RCC 7860 (cell line): ENCODE results near the gene ZNF524.
A peak's percentile ranks its signal among the peaks of the same experiment; 100 is the strongest.
"Not testable (repeated sequence)": the region's sequence is repeated elsewhere in the genome, so short reads cannot be mapped to it uniquely, and the experiment has no call there.

Source experiments
- DNase-seq: peaks from one replicate; pipeline ENCODE4 v3.0.0-alpha.2; 2015; ENCODE audit warnings: low spot score
- FAIRE-seq: peaks from 2 replicates; lab custom pipeline; 2012; peaks lifted over from hg19 to GRCh38; lab: Jason Lieb, UNC

ZNF524 gene

DNA sequence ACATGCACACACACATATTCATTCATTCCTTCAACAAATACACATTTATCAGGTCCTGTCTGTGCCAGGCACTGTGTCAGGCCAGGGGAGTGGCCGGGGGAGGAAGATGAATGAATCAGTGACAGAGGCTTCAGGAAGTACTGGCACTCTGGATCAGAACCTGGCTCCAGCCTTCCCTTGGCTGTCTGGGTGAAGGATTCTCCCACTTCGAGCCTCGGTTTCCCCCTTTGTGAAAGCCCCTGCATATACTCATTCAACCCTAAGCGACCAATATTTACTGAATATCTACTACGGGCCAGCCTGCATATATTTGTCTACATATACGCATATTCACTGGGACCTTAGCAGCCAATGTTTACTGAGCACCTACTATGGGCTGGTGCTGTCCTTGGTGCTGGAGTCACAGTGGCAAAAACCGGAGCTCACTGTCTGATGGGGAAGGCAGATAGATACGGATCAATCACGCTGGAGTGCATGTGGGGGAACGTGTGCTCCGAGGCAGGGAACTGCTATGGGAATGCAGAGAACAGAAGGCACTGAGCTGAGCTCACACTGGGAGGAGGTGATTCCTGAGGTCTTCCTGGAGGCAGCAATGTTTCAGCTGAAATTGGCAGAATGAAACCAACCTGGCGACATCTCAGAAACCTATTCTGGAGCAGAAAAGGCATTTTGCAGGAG is 18.8 kb upstream of the ZNF524 start:
- FAIRE-seq (no peak), DNase-seq (no peak)

DNA sequence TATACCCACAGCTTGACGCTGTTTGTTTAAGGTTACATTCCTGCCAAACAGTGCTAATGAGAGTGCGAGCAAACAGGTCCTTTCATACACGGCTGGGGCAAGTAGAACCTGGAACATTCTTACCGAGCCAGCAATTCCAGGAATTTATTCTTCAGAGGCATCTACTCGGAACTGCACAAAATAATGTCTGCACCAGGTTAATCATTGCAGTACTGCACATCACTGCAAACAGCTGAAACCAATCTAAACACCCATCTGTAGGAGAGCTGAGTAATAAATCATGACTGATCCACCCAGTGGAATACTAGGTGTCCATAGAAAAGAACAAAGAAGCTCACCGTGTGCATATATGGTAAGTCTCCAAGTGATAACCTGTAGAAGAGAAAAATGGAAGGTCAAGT is 18.3 kb upstream of the ZNF524 start:
- FAIRE-seq (peak; percentile 67), DNase-seq (peak; percentile 70)

DNA sequence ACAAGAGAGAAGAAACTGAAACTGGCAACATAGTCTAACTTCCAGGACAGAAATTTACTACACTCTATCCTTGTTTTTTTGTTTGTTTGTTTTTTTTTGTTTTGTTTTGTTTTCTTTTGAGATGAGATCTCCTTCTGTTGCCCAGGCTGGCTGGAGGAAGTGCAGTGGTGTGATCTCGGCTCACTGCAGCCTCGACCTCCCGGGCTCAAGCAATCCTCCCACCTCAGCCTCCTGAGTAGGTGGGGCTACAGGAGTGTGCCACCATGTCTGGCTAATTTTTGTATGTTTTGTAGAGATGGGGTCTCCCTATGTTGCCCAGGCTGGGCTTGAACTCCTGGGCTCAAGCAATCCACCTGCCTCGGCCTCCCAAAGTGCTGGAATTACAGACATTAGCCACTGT is 17.8 kb upstream of the ZNF524 start:
- not testable (repeated sequence) for DNase-seq, FAIRE-seq

DNA sequence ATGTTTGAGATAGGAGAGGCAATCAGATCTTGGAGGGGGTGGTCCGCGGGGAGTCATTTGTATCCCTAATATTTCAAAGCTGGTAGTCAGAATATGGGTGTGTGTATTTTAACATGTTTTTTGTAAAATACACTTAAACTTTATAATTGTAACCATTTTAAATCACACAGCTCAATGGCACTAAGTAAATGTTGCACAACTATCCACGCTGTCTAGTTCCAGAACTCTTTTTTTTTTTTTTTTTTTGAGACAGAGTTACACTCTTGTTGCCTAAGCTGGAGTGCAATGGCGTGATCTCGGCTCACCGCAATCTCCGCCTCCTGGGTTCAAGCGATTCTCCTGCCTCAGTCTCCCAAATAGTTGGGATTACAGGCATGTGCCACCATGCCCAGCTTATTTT is 16.2 kb upstream of the ZNF524 start:
- not testable (repeated sequence) for DNase-seq, FAIRE-seq

DNA sequence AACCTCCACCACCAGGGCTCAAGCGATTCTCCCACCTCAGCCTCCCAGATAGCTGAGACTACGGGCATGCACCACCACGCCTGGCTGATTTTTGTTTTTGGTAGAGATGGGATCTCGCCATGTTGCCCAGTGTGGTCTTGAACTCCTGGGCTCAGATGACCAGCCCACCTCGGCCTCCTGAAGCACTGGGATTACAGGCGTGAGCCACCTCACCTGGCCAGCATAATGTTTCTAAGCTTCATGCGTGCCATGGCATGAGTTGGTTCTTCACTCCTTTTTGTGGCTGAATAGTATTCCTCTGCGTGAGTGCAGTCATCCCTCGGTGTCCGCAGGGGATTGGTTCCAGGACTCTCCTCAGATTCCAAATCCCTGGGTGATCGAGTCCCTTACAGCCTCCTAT is 15.2 kb upstream of the ZNF524 start:
- no peak for FAIRE-seq

DNA sequence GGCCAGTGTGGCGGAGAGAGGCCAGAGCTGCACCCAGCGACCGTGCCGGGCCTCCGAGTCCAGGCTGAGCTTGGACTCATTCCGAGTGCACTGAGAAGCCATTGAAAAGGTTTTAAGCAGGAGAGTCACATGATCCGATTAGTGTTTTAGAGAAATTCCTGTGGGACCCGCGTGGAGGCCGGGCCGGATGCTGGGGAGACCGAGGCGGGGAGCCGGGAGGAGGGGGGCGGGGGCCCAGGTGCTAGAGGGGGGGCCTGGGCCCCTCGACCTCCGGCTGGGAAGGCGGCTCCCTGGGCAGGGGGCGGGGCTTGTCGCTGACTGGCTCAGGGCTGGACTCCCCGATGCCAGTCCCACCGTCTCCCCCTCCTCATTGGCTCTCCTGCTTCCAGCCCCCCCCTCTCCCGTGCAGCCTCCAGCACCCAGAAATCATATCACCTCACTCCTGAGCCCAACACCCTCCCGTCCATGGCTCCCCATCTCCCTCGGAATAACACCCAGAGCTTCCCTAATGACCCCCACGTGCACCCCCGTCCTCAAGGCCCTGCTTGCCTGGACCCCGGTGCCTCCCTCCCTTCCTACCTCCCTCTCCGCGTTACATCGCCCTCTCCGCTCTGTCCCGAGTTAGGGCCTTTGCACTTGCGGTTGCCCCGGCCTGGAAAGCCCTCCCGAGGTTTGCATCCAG is 14.3 kb upstream of the ZNF524 start:
- FAIRE-seq (no peak), DNase-seq (no peak)

More for the DNA sequence above, 15.2 kb upstream of the ZNF524 start:
- DNase-seq, result no peak

DNA sequence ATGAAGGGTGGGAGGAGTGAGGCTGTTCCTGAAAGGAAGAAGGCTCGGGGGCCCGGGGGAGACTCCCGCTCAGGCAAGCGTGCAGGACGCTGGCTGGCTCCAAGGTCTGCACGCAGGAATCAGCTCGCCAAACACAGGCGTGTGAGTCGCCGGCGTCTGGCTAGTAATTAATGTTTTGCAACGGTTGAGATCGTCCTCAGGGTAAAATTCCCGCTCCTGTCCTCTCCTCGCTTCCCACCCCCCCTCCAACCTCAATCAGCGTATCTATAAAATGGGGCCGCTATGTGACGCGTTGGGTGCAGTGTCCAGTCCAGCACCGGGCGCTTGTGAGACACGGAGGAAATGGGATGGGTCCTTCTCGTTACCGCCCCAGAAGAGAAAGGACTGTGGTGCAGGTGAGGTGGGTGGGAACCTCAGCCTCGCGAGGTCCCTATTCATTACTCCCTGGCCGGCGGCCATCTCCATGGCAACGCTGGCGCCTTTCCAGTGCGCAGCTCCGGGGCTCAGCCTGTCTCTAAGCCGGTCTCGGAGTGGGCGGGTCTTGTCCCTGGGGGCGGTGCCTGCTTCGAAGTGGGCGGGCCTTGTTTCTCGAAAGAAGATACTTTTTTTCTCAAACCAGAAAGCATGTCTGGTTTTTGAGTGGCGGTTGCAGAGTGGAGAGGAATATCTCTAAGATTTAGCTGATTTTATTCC is 13.0 kb upstream of the ZNF524 start:
- peak; percentile 65 for FAIRE-seq
- peak; percentile 72 for DNase-seq

DNA sequence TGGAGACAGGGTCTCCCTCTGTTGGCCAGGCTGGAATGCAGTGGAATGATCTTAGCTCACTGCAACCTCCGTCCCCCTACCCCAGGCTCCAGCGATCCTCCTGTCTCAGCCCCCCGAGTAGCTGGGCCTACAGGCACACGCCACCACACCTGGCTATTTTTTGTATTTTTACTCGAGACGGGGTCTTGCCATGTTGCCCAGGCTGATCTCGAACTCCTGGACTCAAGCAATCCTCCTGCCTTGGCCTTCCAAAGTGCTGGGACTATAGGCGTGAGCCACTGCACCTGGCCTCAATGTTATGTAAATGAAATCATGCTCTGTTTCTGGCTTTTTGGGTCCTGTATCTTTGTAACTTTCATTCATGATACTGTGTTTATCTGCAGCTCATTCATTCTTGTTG is 11.3 kb upstream of the ZNF524 start:
- no peak for FAIRE-seq

DNA sequence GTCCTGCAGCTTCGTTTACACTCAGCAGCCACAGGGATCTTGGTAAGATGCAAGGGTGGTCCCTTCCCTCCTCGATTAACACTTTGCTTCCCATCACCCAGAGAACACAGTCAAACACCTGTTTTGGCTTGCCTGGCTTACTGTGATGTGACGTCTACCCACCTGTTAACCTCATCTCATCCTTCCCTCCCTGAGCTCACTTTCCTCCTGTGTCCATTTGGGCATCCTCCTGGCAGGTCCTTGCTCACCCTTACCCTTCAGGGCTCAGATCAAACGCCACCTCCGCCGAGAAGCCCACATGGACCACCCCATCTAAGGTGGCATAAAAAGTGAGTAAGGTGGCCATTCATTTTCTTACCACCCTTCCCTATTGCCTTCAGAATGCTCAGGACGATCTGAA is 10.0 kb upstream of the ZNF524 start:
- FAIRE-seq (no peak), DNase-seq (no peak)

More for the DNA sequence above, 11.3 kb upstream of the ZNF524 start:
- no peak for DNase-seq

DNA sequence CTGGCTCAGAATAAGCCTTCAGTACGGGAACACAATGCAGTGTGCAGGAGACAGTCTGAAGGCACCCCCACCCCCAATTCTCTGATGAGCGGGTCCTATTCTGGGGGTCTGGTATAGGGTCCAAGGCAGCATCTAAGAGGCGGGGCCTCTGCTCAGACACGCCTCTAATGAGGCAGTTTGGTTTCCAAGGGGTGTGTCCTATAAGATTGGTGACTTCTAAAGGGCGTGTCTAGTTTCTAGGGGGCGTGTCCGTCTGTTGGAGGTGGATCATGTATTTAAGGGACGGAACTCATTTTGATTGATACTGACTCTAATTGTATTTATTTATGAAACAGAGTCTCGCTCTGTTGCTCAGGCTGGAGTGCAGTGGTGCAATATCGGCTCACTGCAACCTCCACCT is 9.5 kb upstream of the ZNF524 start:
- FAIRE-seq, result no peak
- DNase-seq, result no peak

DNA sequence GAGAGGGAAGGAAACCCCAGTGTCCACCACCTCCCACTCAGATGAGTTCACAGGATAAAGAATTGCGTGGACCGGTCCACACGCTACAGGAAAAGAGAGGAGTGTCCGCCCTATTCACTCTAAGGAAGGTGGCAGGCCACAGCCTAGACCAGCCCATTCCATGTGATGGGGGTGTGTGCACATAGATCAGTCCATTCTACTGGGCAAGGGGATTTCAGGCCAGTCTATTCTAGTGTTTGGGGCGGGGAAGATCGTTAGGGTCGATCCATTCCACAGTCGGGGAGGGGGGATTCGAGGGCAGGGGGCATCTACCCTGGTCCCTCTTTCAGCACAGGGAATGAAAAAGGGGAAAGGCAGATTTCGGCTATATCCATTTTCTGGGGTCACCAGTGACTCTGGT is 8.5 kb upstream of the ZNF524 start:
- no peak for FAIRE-seq

DNA sequence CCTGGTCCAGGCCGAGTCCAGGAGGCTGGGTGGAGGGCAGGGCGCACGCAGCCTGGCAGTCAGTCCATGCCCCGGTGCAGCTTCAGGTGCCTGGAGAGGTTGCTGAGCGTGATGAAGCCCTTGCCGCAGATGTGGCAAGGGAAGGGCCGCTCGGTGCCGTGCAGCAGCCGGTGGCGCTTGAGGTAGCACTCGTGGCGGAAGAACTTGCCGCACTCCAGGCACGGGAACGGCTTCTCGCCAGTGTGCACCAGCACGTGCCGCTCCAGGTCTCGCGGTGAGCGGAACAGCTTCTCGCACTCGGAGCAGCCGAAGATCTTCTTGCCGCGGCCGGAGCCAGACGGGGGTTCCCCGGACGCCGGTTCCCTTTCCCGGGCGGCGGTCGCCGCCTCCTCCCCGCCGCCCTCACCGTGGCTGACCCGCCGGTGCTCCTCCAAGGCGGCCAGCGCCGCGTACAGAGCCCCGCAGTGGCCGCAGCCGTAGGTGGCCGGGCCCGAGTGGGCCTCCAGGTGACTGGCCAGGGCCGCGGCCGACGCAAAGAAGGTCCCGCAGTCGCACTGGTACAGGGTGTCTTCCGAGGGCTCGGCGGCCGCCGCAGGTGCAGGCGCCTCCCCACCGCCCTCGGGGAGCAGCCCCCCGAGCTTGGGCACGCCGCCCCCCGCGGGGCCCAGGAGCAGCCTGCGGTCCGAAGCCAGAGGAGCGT is 7.5 kb upstream of the ZNF524 start:
- no peak for FAIRE-seq

More for the DNA sequence above, 8.5 kb upstream of the ZNF524 start:
- no peak for DNase-seq

DNA sequence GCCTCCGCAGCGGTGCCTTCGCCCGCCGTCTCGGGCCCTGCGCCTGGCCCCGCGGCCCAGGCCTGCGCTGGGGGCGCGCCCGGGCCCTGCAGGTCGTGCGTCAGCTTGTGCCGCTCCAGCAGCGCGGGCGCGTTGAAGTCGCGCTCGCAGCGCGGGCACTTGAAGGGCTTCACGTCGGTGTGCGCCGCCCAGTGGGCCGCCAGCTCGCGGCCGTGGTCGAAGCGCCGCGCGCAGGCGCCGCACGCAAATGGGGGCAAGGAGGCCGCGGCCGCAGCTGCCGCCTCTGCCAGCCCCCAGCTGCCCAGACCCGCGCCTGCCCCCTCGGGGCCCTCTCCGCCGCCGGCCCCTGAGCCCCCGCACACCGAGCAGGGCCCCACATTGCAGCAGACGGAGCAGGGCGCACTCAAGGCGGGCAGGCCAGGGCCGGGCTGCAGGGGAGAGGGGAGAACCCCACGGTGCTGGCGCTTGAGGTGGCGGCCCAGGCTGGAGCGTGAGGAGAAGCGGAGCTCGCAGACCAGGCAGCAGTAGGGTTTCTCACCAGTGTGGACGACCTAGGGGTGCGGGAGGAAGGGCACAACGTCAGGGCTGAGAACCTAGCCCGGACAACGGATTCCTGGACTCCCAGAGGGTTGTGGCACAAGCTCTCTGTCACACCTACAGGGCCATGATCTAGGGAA is 6.9 kb upstream of the ZNF524 start:
- no peak for DNase-seq
- no peak for FAIRE-seq

More for the DNA sequence above, 7.5 kb upstream of the ZNF524 start:
- no peak for DNase-seq

DNA sequence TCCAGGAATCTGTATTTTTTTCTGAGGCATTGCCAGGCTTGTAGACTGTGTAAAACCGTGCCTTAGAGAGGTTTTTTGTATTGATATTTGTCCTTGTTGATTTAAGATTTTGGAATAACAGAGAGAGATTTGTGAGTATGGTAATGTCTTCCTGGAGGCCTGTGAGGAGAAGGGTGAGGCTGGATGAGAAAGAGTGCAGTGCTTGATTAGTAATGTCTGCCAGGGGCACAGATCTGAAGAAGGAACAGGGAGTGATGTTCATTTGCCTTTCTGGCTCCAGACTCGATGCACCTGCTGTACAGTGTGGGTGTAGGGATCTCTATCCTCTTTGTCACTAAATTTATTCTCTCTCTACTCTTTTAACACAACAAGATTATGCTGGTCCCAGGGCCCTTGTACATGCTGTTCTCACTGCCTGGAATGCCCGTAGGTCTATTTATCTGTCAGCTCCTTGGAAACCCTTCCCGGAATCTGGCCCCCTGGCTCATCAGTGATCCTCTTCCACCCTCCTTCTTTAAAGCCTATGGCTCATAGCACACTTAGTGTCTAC is 5.0 kb upstream of the ZNF524 start:
- FAIRE-seq (no peak), DNase-seq (no peak)

DNA sequence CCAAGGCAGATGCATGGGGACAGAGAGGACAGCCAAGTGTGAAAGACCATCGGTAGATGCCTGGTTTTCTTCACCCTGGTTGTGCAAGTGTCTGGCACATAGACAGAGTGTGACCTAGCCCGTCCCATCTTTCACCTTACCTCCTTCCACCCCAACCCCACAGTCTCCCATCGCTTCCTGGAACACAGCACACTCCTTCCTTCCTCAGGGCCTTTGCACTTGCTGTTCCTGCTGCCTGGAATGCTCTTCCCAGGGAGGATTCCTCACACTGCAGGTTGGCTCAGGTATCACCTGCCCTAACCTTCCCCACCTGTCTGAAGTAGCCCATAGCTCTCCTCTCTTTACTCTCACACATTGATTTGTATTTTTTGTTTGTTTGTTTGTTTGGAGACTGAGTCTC is 3.8 kb upstream of the ZNF524 start:
- FAIRE-seq, result no peak

DNA sequence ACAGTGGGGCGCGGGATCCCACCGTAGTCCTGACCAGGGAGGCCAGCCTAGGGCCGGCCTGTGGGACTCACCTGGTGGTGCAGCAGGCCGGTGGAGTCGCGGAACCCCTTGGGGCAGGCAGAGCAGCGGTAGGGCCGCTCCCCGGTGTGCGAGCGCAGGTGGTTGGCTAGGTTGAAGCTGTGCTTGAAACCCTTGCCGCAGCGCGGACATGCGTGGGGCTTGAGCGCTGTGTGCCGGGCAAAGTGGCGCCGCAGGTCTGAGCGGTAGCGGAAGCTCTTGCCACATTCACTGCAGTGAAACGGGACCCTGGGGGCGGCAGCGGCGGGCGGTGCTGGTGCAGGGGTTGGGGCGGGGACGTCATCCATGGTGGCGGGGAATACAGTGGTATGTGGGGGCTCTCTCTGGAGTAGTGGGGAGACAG is 2.6 kb upstream of the ZNF524 start:
- DNase-seq, result no peak
- no peak for FAIRE-seq

More for the DNA sequence above, 3.8 kb upstream of the ZNF524 start:
- DNase-seq, result no peak

DNA sequence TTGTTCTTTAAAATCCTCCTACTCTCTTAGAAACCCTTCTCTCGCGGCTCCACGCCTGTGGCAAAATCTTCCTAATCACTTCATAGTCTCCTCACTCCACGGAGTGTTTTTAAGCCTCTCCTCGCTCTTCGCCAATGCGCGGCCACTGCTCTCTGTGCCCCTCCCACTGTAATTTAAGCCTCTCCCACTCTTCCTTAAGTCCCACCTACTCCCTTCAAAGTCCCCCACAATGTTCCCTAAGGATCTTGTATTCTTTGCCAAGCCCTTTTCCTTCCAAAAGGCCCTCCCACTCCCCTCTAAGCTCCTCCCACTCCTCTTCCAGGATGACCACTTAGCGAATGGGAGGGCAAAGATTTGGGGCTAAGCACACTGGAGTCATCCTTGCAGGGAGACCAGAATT is 2.1 kb upstream of the ZNF524 start:
- DNase-seq (no peak), FAIRE-seq (no peak)

DNA sequence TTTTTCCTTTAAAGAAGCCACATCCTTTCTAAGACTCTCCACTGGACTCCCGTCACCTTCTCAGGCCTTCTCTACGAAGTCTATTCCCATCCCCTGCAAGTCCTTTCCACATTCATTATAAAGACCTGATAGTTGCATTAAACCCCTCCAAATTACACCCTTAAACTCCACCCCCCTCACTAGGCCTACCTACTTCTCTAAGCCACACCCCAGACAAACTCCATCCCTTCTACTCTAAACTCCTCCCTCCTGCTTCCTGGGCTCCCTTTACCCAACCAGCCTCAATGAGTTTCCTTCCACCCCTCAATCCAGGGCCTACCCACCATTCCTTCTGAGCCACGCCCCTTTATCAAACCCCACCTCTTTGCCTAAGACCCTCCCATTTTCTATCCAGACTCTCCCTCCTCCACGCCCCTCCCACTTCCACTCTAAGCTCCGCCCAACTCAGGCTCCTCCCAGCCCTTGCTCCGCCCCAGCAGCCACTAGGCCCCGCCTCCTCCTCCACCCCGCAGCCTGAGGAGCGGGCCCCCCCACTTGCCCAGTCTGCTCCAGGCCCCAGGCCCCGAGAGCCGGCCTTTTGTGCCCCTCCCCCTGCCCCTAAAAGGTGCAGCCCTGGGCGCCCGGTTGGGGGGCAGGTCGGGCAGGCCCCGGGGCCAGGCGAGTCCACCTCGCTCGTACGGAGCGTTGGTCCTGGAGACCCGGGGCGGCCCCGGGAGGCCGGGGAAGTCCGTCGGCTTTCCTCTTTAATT is 1.2 kb upstream of the ZNF524 start:
- peak; percentile 76 for DNase-seq
- FAIRE-seq, result peak; percentile 75

DNA sequence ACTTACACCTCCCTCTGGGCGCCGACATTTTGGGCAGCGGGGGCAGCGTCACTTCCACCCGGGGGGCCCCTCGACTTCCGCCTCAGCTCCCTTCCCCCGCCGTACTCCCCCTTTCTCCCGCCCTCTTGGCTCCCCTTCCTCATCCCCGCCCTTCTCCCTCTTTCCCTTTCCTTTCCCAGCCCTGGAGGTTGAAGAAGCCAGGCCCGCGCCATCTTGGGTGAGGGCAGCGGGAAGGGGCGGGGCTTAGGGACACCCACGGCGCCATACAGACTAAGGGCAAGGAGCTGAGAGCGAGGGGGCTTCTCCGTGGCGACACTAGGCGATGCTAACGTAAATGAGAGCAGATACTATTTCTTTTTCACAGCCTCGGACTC is 633 bp upstream of the ZNF524 start, which contains the start of gene FIZ1:
FIZ1 (minus strand) TSS at position 50 of the 374 bp plus-strand sequence. CDS start 1,652 bp downstream, outside the sequence.
- FAIRE-seq (peak; percentile 35), DNase-seq (peak; percentile 82)

DNA sequence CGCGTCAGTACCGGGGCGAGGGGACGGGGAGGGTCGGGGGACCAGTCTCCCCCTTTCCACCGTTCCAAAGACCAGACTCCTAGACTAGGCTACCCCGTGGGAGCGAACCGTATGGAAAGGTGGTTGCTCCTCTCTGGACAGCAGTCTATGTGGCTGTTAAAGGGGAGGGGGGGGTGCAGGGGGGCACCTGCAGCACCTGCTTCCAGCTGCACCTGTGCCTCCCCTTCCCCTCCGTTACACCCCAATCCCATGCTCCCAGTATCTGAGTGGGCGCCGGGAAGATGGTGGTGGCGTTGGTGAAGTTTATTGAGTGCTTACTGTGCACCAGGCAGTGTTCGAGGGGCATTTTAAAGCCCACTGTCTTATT is 557 bp downstream of the ZNF524 start:
- DNase-seq (no peak), FAIRE-seq (no peak)
